ENCODE measurements around the gene CD9.

The CD9 gene

DNA sequence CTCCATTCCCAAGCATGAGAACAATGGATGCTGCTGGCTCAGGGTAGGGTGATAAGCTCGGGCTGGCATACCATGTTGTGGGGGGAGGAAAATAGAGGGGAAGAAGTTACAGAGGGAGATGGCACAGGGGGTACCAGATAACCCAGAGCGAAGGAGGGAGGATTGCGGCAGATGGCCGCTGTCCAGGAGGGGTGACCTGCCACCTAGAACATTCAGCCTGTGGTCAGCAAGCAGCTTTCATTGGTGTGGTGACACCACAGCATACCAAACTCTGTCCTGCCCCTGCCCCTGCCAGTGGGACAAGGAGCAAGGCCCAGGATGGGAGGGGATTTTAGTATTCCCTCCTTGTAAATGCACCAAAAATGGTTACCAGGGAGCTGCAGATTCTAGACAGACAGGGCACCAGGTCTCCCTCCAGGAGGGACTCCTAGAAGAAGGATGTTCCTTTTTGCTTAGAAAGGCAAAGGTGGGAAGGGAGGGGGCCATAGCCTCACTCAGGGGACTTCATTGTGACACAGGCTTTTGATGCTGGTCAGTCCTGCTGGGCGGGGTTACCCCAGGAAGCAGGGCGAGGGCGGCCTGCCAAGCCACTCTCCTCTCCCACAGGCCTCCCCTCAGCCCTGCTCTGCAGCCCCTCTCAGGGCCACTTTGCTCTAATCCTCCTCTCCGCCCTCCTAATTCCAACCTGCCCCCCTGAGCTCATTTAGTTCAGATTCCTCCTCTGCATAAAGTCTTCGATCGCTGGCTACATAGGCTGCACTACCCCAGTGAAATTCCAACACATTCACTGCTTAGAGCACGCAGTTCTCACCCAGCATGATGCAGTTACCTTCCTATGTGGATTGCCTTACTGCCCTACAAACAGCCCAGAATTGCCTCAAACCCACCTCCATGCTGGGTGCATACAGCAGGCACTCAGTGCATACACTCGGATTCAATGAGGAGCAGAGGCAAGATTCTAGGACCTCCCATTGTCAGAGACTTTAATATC, 74.3 kb downstream of the CD9 start:
- no CpG with 5 or more reads among the region's 12 CpGs for WGBS, 2 donors (ENCODE audit: extremely low coverage in 2 of 2, insufficient read length in 2 of 2, insufficient replicate concordance in 1 of 2)
- no peak overlapping the region for H3K23ac ChIP-seq (ENCODE audit: low read depth, low read length, poor library complexity)
- peak overlapping the region; percentile 33 for H2BK5ac ChIP-seq (ENCODE audit: low read length)
- H3K14ac ChIP-seq (ENCODE audit: low read length), result peak overlapping the region; percentile 47
- no peak overlapping the region for H3K4me2 ChIP-seq (ENCODE audit: insufficient read depth, low read length, poor library complexity, severe bottlenecking)
- H2AK5ac ChIP-seq (ENCODE audit: low read depth, low read length), result peak overlapping the region; percentile 95
- peak overlapping the region; percentile 54 for H3K4ac ChIP-seq (ENCODE audit: low read length)
- no peak overlapping the region for H3K9ac ChIP-seq (ENCODE audit: low read depth, low read length, poor library complexity)
- peak overlapping the region; percentile 12 for H2BK12ac ChIP-seq (ENCODE audit: low read length)
- H3K79me1 ChIP-seq (ENCODE audit: low read depth, low read length), result no peaks in the 10 kb centered on the region
- H3K4me3 ChIP-seq (ENCODE audit: low read length in 2 of 2), result no peak overlapping the region
- no peak overlapping the region for H4K8ac ChIP-seq (ENCODE audit: low read depth, low read length)
- peak overlapping the region; percentile 1 for H4K91ac ChIP-seq (ENCODE audit: low read depth, low read length, poor library complexity)
- peak overlapping the region; percentile 92 for H3K18ac ChIP-seq (ENCODE audit: low read length)
- peaks cover 0 to 9% (median 8%) of the 10 kb centered on the region in 3 experiments for H3K27me3 ChIP-seq (ENCODE audit: control insufficient read depth in 3 of 3, insufficient read depth in 3 of 3, low read depth in 1 of 3, low read length in 3 of 3)
- H3K36me3 ChIP-seq (replicated peaks in 1 of 2; ENCODE audit: control insufficient read depth in 2 of 2, insufficient read depth in 2 of 2, low read length in 2 of 2), result no peaks in the 10 kb centered on the region
- H3K4me1 ChIP-seq (ENCODE audit: control insufficient read depth in 2 of 2, insufficient read depth in 1 of 2, low read depth in 1 of 2, low read length in 2 of 2), result peaks cover 26 to 31% of the 10 kb centered on the region in 2 donors
- peak overlapping the region; percentile 41 for H2BK15ac ChIP-seq (ENCODE audit: low read length)
- H2AFZ ChIP-seq (ENCODE audit: low read length), result peak overlapping the region; percentile 21
- peak overlapping the region; percentile 46 for H3K27ac ChIP-seq (replicated peaks; ENCODE audit: low read length)
- H2BK120ac ChIP-seq (ENCODE audit: low read depth, low read length), result no peak overlapping the region
- H3K9me3 ChIP-seq (replicated peaks in 1 of 2; ENCODE audit: control insufficient read depth in 2 of 2, insufficient read depth in 1 of 2, low read depth in 1 of 2, low read length in 2 of 2), result no peaks in the 10 kb centered on the region
- no peak for DNase-seq (ENCODE audit: low spot score)

- no peak overlapping the region for H2BK5ac ChIP-seq (ENCODE audit: low read length)
- H3K27ac ChIP-seq (replicated peaks; ENCODE audit: low read length), result no peak overlapping the region
- no peak overlapping the region for H4K91ac ChIP-seq (ENCODE audit: low read depth, low read length, poor library complexity)
- no peak overlapping the region for H4K8ac ChIP-seq (ENCODE audit: low read depth, low read length)
- no peak overlapping the region for H3K4me3 ChIP-seq (ENCODE audit: low read length in 2 of 2)
- no peaks in the 10 kb centered on the region for H3K9me3 ChIP-seq (replicated peaks in 1 of 2; ENCODE audit: control insufficient read depth in 2 of 2, insufficient read depth in 1 of 2, low read depth in 1 of 2, low read length in 2 of 2)
- no CpG with 5 or more reads among the region's 16 CpGs for WGBS, 2 donors (ENCODE audit: extremely low coverage in 2 of 2, insufficient read length in 2 of 2, insufficient replicate concordance in 1 of 2)
- H3K4me2 ChIP-seq (ENCODE audit: insufficient read depth, low read length, poor library complexity, severe bottlenecking), result no peak overlapping the region
- H3K36me3 ChIP-seq (replicated peaks in 1 of 2; ENCODE audit: control insufficient read depth in 2 of 2, insufficient read depth in 2 of 2, low read length in 2 of 2), result no peaks in the 10 kb centered on the region
- no peak overlapping the region for H2BK15ac ChIP-seq (ENCODE audit: low read length)
- H2AK5ac ChIP-seq (ENCODE audit: low read depth, low read length), result no peak overlapping the region
- no peak overlapping the region for H3K14ac ChIP-seq (ENCODE audit: low read length)
- no peak overlapping the region for H2BK120ac ChIP-seq (ENCODE audit: low read depth, low read length)
- peaks cover 0 to 10% (median 9%) of the 10 kb centered on the region in 3 experiments for H3K27me3 ChIP-seq (ENCODE audit: control insufficient read depth in 3 of 3, insufficient read depth in 3 of 3, low read depth in 1 of 3, low read length in 3 of 3)
- H3K79me1 ChIP-seq (ENCODE audit: low read depth, low read length), result no peaks in the 10 kb centered on the region
- no peak for DNase-seq (ENCODE audit: low spot score)
- no peak overlapping the region for H3K4ac ChIP-seq (ENCODE audit: low read length)
- no peak overlapping the region for H3K23ac ChIP-seq (ENCODE audit: low read depth, low read length, poor library complexity)
- no peak overlapping the region for H2AFZ ChIP-seq (ENCODE audit: low read length)
- no peak overlapping the region for H3K18ac ChIP-seq (ENCODE audit: low read length)
- H2BK12ac ChIP-seq (ENCODE audit: low read length), result no peak overlapping the region
- no peak overlapping the region for H3K9ac ChIP-seq (ENCODE audit: low read depth, low read length, poor library complexity)
- peaks cover 29 to 35% of the 10 kb centered on the region in 2 donors for H3K4me1 ChIP-seq (ENCODE audit: control insufficient read depth in 2 of 2, insufficient read depth in 1 of 2, low read depth in 1 of 2, low read length in 2 of 2)
These were observed 76.0 kb downstream of the CD9 start for GRCh38 chr12:6275928-6276887.

DNA sequence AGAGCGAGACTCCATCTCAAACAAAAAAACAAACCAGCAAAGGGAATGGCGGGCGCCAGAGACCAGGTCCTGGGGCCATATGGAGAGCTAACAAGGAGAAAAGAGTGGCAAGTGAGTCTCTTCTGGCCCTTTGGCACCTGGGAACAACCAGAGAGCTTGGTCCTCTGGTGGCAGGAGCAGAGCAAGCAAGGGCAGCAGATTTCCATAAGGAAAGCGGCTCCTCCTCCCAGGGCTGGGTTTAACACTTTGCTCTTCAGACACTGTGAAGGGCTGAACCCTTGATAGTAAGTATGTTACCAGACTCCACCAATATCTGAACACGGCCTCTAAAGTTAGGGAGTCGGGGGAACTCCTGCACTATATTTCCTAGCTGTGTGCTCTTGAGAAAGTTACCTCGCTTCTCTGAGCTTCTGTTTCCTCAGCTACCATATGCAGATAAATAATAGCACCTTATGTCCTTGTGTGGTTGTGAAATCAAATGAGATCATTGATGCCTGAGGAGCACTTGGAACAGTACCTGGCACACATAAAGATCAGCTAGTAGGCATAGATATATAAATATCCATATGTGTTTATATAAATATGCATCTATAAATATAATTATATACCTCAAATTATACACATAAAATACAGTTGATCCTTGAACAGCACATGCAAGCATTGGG, 76.9 kb downstream of the CD9 start:
- Histone ChIP-seq H2BK120ac (ENCODE audit: low read depth, low read length) (no peak overlapping the region), H4K91ac (ENCODE audit: low read depth, low read length, poor library complexity) (no peak overlapping the region), H3K14ac (ENCODE audit: low read length) (no peak overlapping the region), H3K27ac (replicated peaks; ENCODE audit: low read length) (no peak overlapping the region), H3K79me1 (ENCODE audit: low read depth, low read length) (no peaks in the 10 kb centered on the region), H2AFZ (ENCODE audit: low read length) (no peak overlapping the region), H2BK5ac (ENCODE audit: low read length) (no peak overlapping the region), H3K4me2 (ENCODE audit: insufficient read depth, low read length, poor library complexity, severe bottlenecking) (no peak overlapping the region), H3K4ac (ENCODE audit: low read length) (no peak overlapping the region), H3K23ac (ENCODE audit: low read depth, low read length, poor library complexity) (no peak overlapping the region), H3K9me3 (replicated peaks in 1 of 2; ENCODE audit: control insufficient read depth in 2 of 2, insufficient read depth in 1 of 2, low read depth in 1 of 2, low read length in 2 of 2) (no peaks in the 10 kb centered on the region), H4K8ac (ENCODE audit: low read depth, low read length) (no peak overlapping the region), H3K4me1 (ENCODE audit: control insufficient read depth in 2 of 2, insufficient read depth in 1 of 2, low read depth in 1 of 2, low read length in 2 of 2) (peaks cover 32 to 35% of the 10 kb centered on the region in 2 donors), H2BK12ac (ENCODE audit: low read length) (no peak overlapping the region), H3K36me3 (replicated peaks in 1 of 2; ENCODE audit: control insufficient read depth in 2 of 2, insufficient read depth in 2 of 2, low read length in 2 of 2) (no peaks in the 10 kb centered on the region), H3K27me3 (ENCODE audit: control insufficient read depth in 3 of 3, insufficient read depth in 3 of 3, low read depth in 1 of 3, low read length in 3 of 3) (peaks cover 0 to 10% (median 9%) of the 10 kb centered on the region in 3 experiments), H3K4me3 (ENCODE audit: low read length in 2 of 2) (no peak overlapping the region), H2AK5ac (ENCODE audit: low read depth, low read length) (no peak overlapping the region), H2BK15ac (ENCODE audit: low read length) (no peak overlapping the region), H3K9ac (ENCODE audit: low read depth, low read length, poor library complexity) (no peak overlapping the region), H3K18ac (ENCODE audit: low read length) (no peak overlapping the region)
- WGBS, 2 donors (ENCODE audit: extremely low coverage in 2 of 2, insufficient read length in 2 of 2, insufficient replicate concordance in 1 of 2), result no CpG with 5 or more reads among the region's 7 CpGs
- no peak for DNase-seq (ENCODE audit: low spot score)

All from neuronal stem cell (in vitro differentiated cells).